GM18526 (cell line): Measurements from ENCODE around the gene CROCC2.

ENCODE experiments used
- POLR2A ChIP-seq: IDR thresholded peaks from 3 replicates; pipeline ENCODE4 v1.6.1; 2011; ENCODE audit not compliant: insufficient read length; ENCODE audit errors: extremely low read depth

Gene CROCC2

GRCh38 chr2:241011751-241012510 lies 105.8 kb downstream of the CROCC2 start:
- TF ChIP-seq POLR2A, result no peak

GRCh38 chr2:241014224-241014623 lies 108.1 kb downstream of the CROCC2 start:
- TF ChIP-seq POLR2A, result no peak

- TF ChIP-seq POLR2A, result no peak
Observed at GRCh38 chr2:241014764-241015163, 108.6 kb downstream of the CROCC2 start.

- no peak for TF ChIP-seq POLR2A
Observed at GRCh38 chr2:241015439-241015838, 109.3 kb downstream of the CROCC2 start.

- TF ChIP-seq POLR2A, result no peak
Observed at GRCh38 chr2:241017228-241017940, 111.2 kb downstream of the CROCC2 start.

- no peak for TF ChIP-seq POLR2A
Observed at GRCh38 chr2:241018051-241018891, 112.1 kb downstream of the CROCC2 start.

GRCh38 chr2:241019441-241020139 lies 113.5 kb downstream of the CROCC2 start:
- TF ChIP-seq POLR2A, result no peak

GRCh38 chr2:241020201-241020600 lies 114.1 kb downstream of the CROCC2 start:
- TF ChIP-seq POLR2A, result no peak

GRCh38 chr2:241020629-241021190 lies 114.6 kb downstream of the CROCC2 start:
- TF ChIP-seq POLR2A, result no peak

GRCh38 chr2:241025639-241026038 lies 119.5 kb downstream of the CROCC2 start:
- no peak for TF ChIP-seq POLR2A

- TF ChIP-seq POLR2A, result no peak
Observed at GRCh38 chr2:241029599-241030332, 123.6 kb downstream of the CROCC2 start.

GRCh38 chr2:241030333-241030680 lies 124.2 kb downstream of the CROCC2 start:
- TF ChIP-seq POLR2A, result no peak

GRCh38 chr2:241030883-241031282 lies 124.7 kb downstream of the CROCC2 start:
- no peak for TF ChIP-seq POLR2A
